ENCODE results near the gene ZNF496. TPM values are rescaled to one million over a fixed set of nuclear protein-coding genes. Genes with fewer than 3 reads are reported as not detected.
A peak's percentile ranks its signal among the peaks of the same experiment; 100 is the strongest.

The ZNF496 gene
- total and polyA plus RNA-seq, 2 of the 4 experiments (the other 2 are of a cell fraction): 11.7 to 16.2 TPM

- Histone ChIP-seq H3K79me1 (ENCODE audit: low read depth in 1 of 2, low read length in 2 of 2) (peaks cover 34 to 74% of the 10 kb centered on the region in 2 experiments), H3K27me3 (ENCODE audit: control insufficient read depth, insufficient read depth, low read length) (no peaks in the 10 kb centered on the region), H2BK5ac (ENCODE audit: low read depth, low read length, poor library complexity, severe bottlenecking) (no peak overlapping the region), H3K36me3 (ENCODE audit: control insufficient read depth, insufficient read depth, low read length) (peaks cover 8% of the 10 kb centered on the region; the same call in 1 of the 2 replicates), H3K9me3 (ENCODE audit: control insufficient read depth, insufficient read depth, low read length) (no peaks in the 10 kb centered on the region), H2BK20ac (ENCODE audit: low read depth, low read length) (no peak overlapping the region), H2BK15ac (ENCODE audit: low read depth, low read length) (no peak overlapping the region), H3K4me2 (ENCODE audit: low read depth, low read length) (no peak overlapping the region), H4K91ac (ENCODE audit: insufficient read depth, low read depth, low read length) (peak overlapping the region; percentile 55; the same call in 1 of the 2 replicates), H3K14ac (replicated peaks; ENCODE audit: low read depth, low read length) (peak overlapping the region; percentile 33), H4K8ac (ENCODE audit: low read depth in 2 of 2, low read length in 2 of 2) (peak overlapping the region in 1 of 2 experiments; percentile 40; a peak in 1 of 4 replicates), H3K27ac (ENCODE audit: insufficient read depth, low read length) (no peak overlapping the region), H2BK120ac (ENCODE audit: low read depth, low read length) (no peak overlapping the region), H3K4me1 (ENCODE audit: control insufficient read depth, insufficient read depth, low read length) (peaks cover 10% of the 10 kb centered on the region), H4K20me1 (ENCODE audit: insufficient read depth, low read length) (peaks cover 14% of the 10 kb centered on the region), H3K23ac (ENCODE audit: low read depth, low read length) (no peak overlapping the region), H3K9ac (ENCODE audit: low read depth, low read length) (no peak overlapping the region), H2AK9ac (replicated peaks; ENCODE audit: low read depth, low read length, poor library complexity) (no peak overlapping the region), H3K4me3 (ENCODE audit: insufficient read depth, low read depth, low read length) (no peak overlapping the region), H4K5ac (ENCODE audit: low read depth, low read length) (no peak overlapping the region), H3K4ac (ENCODE audit: low read depth, low read length) (no peak overlapping the region), H3K9me1 (ENCODE audit: insufficient read depth, low read length) (peaks cover 13% of the 10 kb centered on the region), H2AFZ (replicated peaks; ENCODE audit: low read length, poor library complexity) (no peak overlapping the region), H3K18ac (ENCODE audit: low read depth, low read length) (no peak overlapping the region), H2AK5ac (ENCODE audit: low read depth, low read length) (no peak overlapping the region; the same call in 1 of the 2 replicates), H3K56ac (ENCODE audit: extremely low read depth, insufficient read depth, low read length) (no peak overlapping the region)
- no CpG with 5 or more reads among the region's 3 CpGs for WGBS, 2 experiments (ENCODE audit: extremely low coverage in 2 of 2, insufficient read length in 1 of 2)
- ChIA-PET CTCF (no interaction called here), POLR2A (ENCODE audit: unreplicated experiment) (no interaction called here)
- DNase-seq (peak; percentile 35), ATAC-seq (ENCODE audit: low read depth) (peak; percentile 74)
- in situ Hi-C loops (cut with MboI; ENCODE audit: low sequenced_read_pairs) (no loop called here), dilution Hi-C loops (cut with HindIII; ENCODE audit: low sequenced_read_pairs, unreplicated experiment) (no loop called here), intact Hi-C loops (cut with micrococcal nuclease) (no loop called here)
- no peak for TF ChIP-seq NFE2L2 (IDR thresholded peaks at IDR 0.05; ENCODE audit: low read depth, low read length)
- TF ChIP-seq MAFK (IDR thresholded peaks at IDR 0.05; ENCODE audit: low read depth, low read length): no peak
- TF ChIP-seq RCOR1 (IDR thresholded peaks at IDR 0.05; ENCODE audit: insufficient replicate concordance, low read length): no peak
- no peak for TF ChIP-seq POLR2A (IDR thresholded peaks at IDR 0.05; ENCODE audit: low read depth, low read length)
- TF ChIP-seq USF2 (IDR thresholded peaks at IDR 0.05; ENCODE audit: low read depth, low read length): no peak
- no peak for TF ChIP-seq SMC3 (IDR thresholded peaks at IDR 0.05; ENCODE audit: low read depth, low read length)
- no peak for TF ChIP-seq BHLHE40 (IDR thresholded peaks at IDR 0.05; ENCODE audit: low read depth, low read length)
- BruUV-seq (replicated peaks): no TSS peak
These were observed 7.1 kb upstream of the ZNF496 start for GRCh38 chr1:247338723-247339275.
